Lower leg skin (tissue), 4 donors: ENCODE measurements around the gene FANCD2. TPM values are rescaled to one million over a fixed set of nuclear protein-coding genes. Genes with fewer than 3 reads are reported as not detected.

Experiments
- DNase-seq, 2 donors: peaks; one replicate each; pipeline ENCODE4 v3.0.0-alpha.2; 2019; ENCODE audit warnings: low spot score in 2 of 2
- H3K4me3 ChIP-seq: fragments of 200-600 bp; sonication (generic); 2 replicates; pipeline ENCODE4 v1.5.1; 2017; ENCODE audit warnings: mild to moderate bottlenecking, low read depth; ENCODE audit not compliant: poor library complexity, severe bottlenecking
- POLR2A ChIP-seq, 2 donors: fragments of 450-650 bp; IDR thresholded peaks; one replicate each; pipeline ENCODE4 v1.6.1; 2016 to 2017; ENCODE audit warnings: antibody characterized with exemption in 2 of 2, mild to moderate bottlenecking in 1 of 2, moderate library complexity in 1 of 2
- WGBS, 2 donors: methylation state at CpG; one replicate each; pipeline ENCODE4 v1.1.5; 2018; 5-methylcytosine and 5-hydroxymethylcytosine counted together
- intact Hi-C: fragments of 100-400 bp; cut with DNase I; formaldehyde crosslinking; loops from one replicate; pipeline ENCODE4 v1.15.0; 2023; ENCODE audit warnings: low total_unique reads
- total RNA-seq, 4 donors: library from RNA; depleted of rRNA; stranded (reverse); fragments of >200 nt; gene quantifications; one replicate each; pipeline ENCODE4 v1.1.0, GENCODE V29; 2016
- TF ChIP-seq, protein P1 (sequence below), 3 donors: fragments of 450-650 bp; IDR thresholded peaks; one replicate each; pipeline ENCODE4 v1.5.1; 2016; ENCODE audit warnings: antibody characterized with exemption in 3 of 3, mild to moderate bottlenecking in 3 of 3, moderate library complexity in 2 of 3

Gene FANCD2
- total RNA-seq, 4 donors from 2014 or later, result 1.7 to 6.5 (median 3.1) TPM

DNA sequence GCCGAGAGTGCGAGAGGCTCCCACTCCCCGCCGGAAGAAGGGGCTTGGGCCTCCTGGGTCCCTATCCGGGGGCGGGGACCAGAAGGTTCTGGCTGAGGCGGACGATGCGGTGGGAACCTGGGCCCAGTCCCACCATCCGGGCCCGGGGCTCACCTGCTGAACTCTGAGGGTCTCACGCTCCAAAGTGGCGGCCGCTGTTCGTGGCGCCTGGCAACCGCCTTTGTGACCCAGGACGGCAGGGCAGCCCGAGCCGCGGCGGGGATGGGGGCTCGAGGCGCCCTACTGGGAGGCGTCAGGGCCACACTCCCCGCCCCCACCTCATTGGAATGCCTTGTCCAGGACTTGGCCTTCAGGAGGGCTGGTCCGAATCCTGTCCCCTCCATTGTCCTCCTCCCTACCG lies 81.9 kb downstream of the FANCD2 start, which contains the start of gene FANCD2OS:
Gene FANCD2OS, minus strand, starts transcription at position 165 of the 400 bp plus-strand sequence. CDS start 3,481 bp downstream, outside the sequence.
- no peak within 1 kb of the TSS for H3K4me3 ChIP-seq
- intact Hi-C loops, result no loop called here
- whole genome bisulfite sequencing, 2 donors, result 76 to 92% methylated on average over 2 to 28 of the region's 28 CpGs
- TF ChIP-seq POLR2A (IDR thresholded peaks at IDR 0.05), result no peak
- TF ChIP-seq, protein P1, sequence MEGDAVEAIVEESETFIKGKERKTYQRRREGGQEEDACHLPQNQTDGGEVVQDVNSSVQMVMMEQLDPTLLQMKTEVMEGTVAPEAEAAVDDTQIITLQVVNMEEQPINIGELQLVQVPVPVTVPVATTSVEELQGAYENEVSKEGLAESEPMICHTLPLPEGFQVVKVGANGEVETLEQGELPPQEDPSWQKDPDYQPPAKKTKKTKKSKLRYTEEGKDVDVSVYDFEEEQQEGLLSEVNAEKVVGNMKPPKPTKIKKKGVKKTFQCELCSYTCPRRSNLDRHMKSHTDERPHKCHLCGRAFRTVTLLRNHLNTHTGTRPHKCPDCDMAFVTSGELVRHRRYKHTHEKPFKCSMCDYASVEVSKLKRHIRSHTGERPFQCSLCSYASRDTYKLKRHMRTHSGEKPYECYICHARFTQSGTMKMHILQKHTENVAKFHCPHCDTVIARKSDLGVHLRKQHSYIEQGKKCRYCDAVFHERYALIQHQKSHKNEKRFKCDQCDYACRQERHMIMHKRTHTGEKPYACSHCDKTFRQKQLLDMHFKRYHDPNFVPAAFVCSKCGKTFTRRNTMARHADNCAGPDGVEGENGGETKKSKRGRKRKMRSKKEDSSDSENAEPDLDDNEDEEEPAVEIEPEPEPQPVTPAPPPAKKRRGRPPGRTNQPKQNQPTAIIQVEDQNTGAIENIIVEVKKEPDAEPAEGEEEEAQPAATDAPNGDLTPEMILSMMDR (IDR thresholded peaks at IDR 0.05), result no peak
- no peak for DNase-seq

DNA sequence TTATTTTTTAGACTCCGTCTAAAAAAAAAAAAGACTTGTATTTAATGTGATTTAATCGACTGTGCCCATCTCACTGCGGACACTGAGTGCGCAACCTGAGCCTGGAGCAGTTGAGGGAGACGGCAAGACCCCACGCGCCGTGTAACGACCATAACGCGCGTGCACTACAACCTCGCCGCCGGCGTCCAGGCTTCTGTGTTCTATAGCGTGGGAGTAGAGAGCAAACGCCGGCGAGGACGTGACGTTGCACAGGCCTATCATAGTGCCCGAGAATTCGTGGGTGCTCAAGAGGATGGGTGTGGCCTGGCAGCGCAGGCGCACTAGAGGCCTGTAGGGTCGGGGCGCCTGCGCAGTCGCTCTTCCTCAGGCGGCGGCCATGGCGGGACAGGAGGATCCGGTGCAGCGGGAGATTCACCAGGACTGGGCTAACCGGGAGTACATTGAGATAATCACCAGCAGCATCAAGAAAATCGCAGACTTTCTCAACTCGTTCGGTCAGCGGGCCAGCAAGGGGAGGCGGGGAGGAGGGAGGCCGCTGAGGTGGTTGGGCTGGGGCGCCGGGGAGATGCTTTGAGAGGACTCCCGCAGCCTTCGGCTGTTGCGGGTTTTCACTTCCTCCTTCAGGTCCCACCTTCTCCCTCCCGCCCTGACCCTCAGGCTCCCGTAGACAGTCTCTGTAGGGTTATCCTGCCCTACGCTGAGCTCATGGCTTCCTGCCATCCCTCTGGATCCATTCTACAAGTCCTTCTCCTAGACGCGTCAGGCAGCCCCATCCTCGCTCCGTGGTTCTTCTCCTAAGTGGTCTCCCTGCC lies 89.3 kb downstream of the FANCD2 start, which contains the start of gene BRK1:
Gene BRK1, plus strand, starts transcription at position 350 of the 812 bp plus-strand sequence. Its CDS starts 27 bp downstream, at position 377.
- WGBS, 2 donors, result 0 to 1% methylated on average over 49 to 51 of the region's 54 CpGs
- TF ChIP-seq POLR2A (IDR thresholded peaks at IDR 0.05), result no peak
- TF ChIP-seq, protein P1 (IDR thresholded peaks at IDR 0.05), result no peak

DNA sequence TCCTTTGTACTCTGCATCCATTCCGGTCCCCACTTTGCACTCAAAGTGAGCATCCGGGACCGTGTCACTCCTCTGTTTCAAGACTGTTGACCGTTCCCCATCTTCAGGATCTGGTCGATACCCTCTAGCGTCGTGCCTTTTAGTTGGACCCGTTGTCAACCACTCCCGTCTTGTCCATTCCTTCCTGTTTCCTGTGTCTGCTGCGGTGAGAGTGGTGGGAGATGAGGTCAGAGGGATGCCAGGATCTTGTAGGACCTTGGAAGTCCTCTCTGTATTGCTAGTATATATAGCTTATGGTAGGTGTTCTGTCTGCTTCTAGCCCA lies 89.9 kb downstream of the FANCD2 start:
- TF ChIP-seq, protein P1 (IDR thresholded peaks at IDR 0.05), result no peak
- no peak for TF ChIP-seq POLR2A (IDR thresholded peaks at IDR 0.05)
- 0 to 1% methylated on average over 10 of the region's 10 CpGs for WGBS, 2 donors
- intact Hi-C loops, result no loop called here
- peak overlapping the region; percentile 89 for H3K4me3 ChIP-seq
- DNase-seq, result no peak

More for the DNA sequence above, 89.3 kb downstream of the FANCD2 start, which contains the start of gene BRK1:
- DNase-seq, result peak; percentile 95 to 98
- peak within 1 kb of the TSS; percentile 89 for H3K4me3 ChIP-seq
- intact Hi-C loops, result no loop called here

DNA sequence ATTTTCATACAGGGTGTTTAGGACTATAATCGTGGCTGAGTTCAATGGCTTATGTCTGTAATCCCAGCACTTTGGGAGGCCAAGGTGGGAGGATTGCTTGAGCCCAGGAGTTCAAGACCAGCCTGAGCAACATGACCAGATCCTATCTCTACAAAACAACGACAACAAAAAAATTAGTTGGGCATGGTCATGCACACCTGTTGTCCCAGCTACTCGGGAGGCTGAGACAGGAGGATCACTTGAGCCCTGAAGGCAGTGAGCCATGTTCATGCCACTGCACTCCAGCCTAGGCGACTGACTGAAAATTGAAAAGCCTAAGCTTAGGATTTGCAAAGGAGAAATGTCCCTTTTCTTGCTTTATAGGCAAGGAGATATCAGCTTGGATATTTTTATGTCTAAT lies 90.7 kb downstream of the FANCD2 start:
- no peak for DNase-seq
- TF ChIP-seq, protein P1 (IDR thresholded peaks at IDR 0.05), result no peak
- TF ChIP-seq POLR2A (IDR thresholded peaks at IDR 0.05), result no peak
- 84 to 86% methylated on average over 4 of the region's 4 CpGs for WGBS, 2 donors
- H3K4me3 ChIP-seq, result no peak overlapping the region
- intact Hi-C loops, result no loop called here

DNA sequence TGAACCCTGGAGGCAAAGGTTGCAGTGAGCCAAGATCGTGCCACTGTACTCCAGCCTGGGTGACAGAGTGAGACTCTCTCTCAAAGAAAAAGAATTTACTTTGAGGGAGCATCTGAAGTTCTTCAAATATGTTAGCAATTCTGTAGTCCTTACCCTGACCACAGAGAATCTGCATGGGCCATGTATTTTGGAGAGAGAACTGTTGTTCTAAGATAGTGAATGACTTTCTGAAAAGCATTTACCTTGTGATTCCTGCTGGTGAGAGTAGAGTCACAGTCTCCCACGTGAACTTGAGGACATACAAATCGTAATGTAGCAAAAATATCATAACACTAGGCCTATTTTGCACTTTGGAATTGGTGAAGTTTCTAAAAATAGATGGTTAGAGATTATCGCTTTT lies 93.1 kb downstream of the FANCD2 start:
- intact Hi-C loops, result no loop called here
- H3K4me3 ChIP-seq, result no peak overlapping the region
- WGBS, 2 donors, result 81 to 83% methylated on average over 4 of the region's 4 CpGs
- TF ChIP-seq POLR2A (IDR thresholded peaks at IDR 0.05), result no peak
- TF ChIP-seq, protein P1 (IDR thresholded peaks at IDR 0.05), result no peak
- no peak for DNase-seq
